Esophagus muscularis mucosa (tissue), 4 donors: Measurements from ENCODE around the gene ZNF768. TPM values are rescaled to one million over a fixed set of nuclear protein-coding genes. Genes with fewer than 3 reads are reported as not detected.

ENCODE experiments used
- DNase-seq: peaks from one replicate; pipeline ENCODE4 v3.0.0-alpha.2; 2017; ENCODE audit errors: extremely low spot score
- H3K27ac ChIP-seq, 4 donors: fragments of 200-600 bp; sonication (generic); replicated peaks in 1 of 4; 1 replicate in 3 of 4; 2 replicates in 1 of 4; pipeline ENCODE4 v1.5.1; 2016 to 2019; ENCODE audit warnings: mild to moderate bottlenecking in 1 of 4
- H3K27me3 ChIP-seq, 4 donors: fragments of 200-600 bp; sonication (generic); one replicate each; pipeline versions ENCODE4 v1.5.1 to v1.6.0; 2016 to 2019
- H3K36me3 ChIP-seq, 4 donors: fragments of 200-600 bp; sonication (generic); one replicate each; pipeline ENCODE4 v1.5.1; 2016 to 2019
- H3K4me1 ChIP-seq, 4 donors: fragments of 200-600 bp; sonication (generic); one replicate each; pipeline ENCODE4 v1.5.1; 2016 to 2019
- H3K4me3 ChIP-seq, 4 donors: fragments of 200-600 bp; sonication (generic); 1 replicate in 2 of 4; 2 replicates in 2 of 4; pipeline ENCODE4 v1.5.1; 2016 to 2019; ENCODE audit warnings: mild to moderate bottlenecking in 4 of 4, moderate library complexity in 1 of 4
- H3K9me3 ChIP-seq, 4 donors: fragments of 200-600 bp; sonication (generic); 1 replicate in 3 of 4; 2 replicates in 1 of 4; pipeline ENCODE4 v1.5.1; 2016 to 2019
- CTCF ChIP-seq, 3 experiments: fragments of 200-600 bp in 2 of 3; fragments of 450-650 bp in 1 of 3; sonication (generic) in 2 of 3; IDR thresholded peaks; one replicate each; pipeline ENCODE4 v1.5.1; 2017 to 2019; ENCODE audit warnings: antibody characterized with exemption in 3 of 3, mild to moderate bottlenecking in 2 of 3, moderate library complexity in 1 of 3
- EP300 ChIP-seq: sonication (generic); formaldehyde crosslinking; IDR thresholded peaks from one replicate; pipeline ENCODE4 v1.6.1; 2017; ENCODE audit warnings: antibody characterized with exemption
- POLR2A ChIP-seq: fragments of 450-650 bp; IDR thresholded peaks from one replicate; pipeline ENCODE4 v1.6.1; 2017; ENCODE audit warnings: antibody characterized with exemption, moderate library complexity, mild to moderate bottlenecking, low read depth
- POLR2AphosphoS5 ChIP-seq, 2 donors: sonication (generic); formaldehyde crosslinking; IDR thresholded peaks; one replicate each; pipeline ENCODE4 v1.6.1; 2017; ENCODE audit warnings: antibody characterized with exemption in 2 of 2
- WGBS: methylation state at CpG from one replicate; pipeline ENCODE4 v1.1.5; 2018; 5-methylcytosine and 5-hydroxymethylcytosine counted together
- intact Hi-C: fragments of 100-400 bp; cut with DNase I; formaldehyde crosslinking; loops from one replicate; pipeline ENCODE4 v1.15.1; 2023
- total RNA-seq, 4 donors: library from RNA; depleted of rRNA; stranded (reverse); fragments of >200 nt; gene quantifications; one replicate each; pipeline versions ENCODE4 v1.1.0 to v1.2.1, GENCODE V29; 2016

The ZNF768 gene
- total RNA-seq, 4 donors from 2014 or later, result 46.9 to 91.5 (median 64.0) TPM

DNA sequence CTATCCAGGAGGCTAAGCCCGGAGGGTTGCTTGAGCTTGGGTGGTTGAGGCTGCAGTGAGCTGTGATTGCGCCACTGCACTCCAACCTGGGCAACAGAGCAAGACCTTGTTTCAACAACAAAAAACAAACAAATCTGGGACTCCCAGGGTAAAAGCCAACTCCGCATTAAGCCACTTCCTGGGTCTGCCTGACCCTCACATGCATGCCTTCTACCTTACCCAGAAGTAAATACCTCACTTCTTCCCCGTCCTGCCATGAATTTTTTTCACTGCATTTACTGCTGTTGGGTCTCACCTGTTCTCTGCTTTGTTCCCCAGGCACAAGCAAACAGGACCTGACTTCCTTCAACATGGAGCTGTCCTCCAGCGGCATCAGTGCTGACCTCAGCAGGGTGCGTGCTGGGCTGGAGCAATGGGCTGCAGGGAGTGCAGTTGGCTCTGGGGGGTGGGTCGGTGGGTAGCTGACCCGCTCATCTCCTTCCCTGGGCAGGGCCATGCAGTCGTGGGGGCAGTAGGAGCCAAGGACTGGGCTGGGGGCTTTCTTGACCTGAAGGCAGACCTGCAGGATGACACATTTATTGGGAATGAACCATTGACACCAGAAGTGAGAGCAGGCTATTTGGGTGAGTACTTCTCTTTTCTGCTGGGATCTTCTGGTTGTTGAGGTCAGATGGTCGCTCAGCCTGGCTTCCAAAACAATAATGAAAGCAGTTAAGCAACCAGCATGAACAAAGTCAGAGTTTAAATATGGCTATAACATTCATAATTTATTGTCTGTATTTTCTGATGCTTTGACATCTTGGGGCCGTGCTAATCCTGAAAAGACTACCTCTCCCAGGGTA is 37.4 kb downstream of the ZNF768 start:
- 61% methylated on average over 11 of the region's 11 CpGs for WGBS
- intact Hi-C loops, result loop anchor here (10.0 kb wide), 1 partner anchor 344 kb away; no protein-coding TSS in a partner anchor

DNA sequence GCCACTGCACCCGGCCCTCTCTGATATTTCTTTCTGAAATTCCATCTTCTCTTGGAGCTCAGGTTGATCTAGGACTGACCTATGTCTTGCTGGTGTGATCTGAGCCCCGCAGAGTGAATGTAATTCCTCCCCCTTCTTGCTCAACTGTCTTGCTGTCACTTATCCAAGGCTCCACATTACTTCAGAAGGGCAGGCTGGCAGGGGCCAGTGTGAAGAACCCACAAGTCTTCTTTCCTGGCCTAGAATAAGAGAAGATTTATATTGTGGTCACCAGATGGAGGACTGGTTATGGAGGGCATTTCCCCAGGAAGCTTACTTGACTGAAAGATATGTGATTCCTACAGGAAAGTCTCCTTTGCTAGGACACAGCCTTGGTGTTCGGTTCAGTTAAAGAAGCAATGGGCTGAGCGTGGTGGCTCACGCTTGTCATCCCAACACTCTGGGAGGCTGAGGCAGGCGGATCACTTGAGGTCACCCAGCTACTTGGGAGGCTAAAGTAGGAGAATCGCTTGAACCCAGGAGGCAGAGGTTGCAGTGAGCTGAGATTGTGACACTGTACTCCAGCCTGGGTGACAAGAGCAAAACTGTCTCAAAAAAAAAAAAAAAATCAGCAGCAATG is 40.4 kb downstream of the ZNF768 start:
- H3K9me3 ChIP-seq, result no peaks in the 10 kb centered on the region
- intact Hi-C loops, result loop anchor here (10.0 kb wide), 1 partner anchor 341 kb away; no protein-coding TSS in a partner anchor
- peaks cover 0 to 4% (median 0%) of the 10 kb centered on the region in 4 donors for H3K4me1 ChIP-seq
- no peak for TF ChIP-seq CTCF (IDR thresholded peaks at IDR 0.05)
- TF ChIP-seq EP300, result no peak
- TF ChIP-seq POLR2AphosphoS5 (IDR thresholded peaks at IDR 0.05), result no peak
- TF ChIP-seq POLR2A, result no peak
- no peak for DNase-seq
- no peaks in the 10 kb centered on the region for H3K36me3 ChIP-seq
- WGBS, result 91% methylated on average over 7 of the region's 7 CpGs
- H3K27me3 ChIP-seq, result peaks cover 0 to 6% (median 0%) of the 10 kb centered on the region in 4 donors
- H3K27ac ChIP-seq, result no peak overlapping the region
- H3K4me3 ChIP-seq, result no peak overlapping the region

More for the DNA sequence above, 37.4 kb downstream of the ZNF768 start:
- DNase-seq, result no peak
- TF ChIP-seq CTCF (IDR thresholded peaks at IDR 0.05) (no peak), POLR2AphosphoS5 (IDR thresholded peaks at IDR 0.05) (no peak), EP300 (no peak), POLR2A (no peak)
- Histone ChIP-seq H3K36me3 (no peaks in the 10 kb centered on the region), H3K27ac (no peak overlapping the region), H3K4me1 (peaks cover 0 to 4% (median 0%) of the 10 kb centered on the region in 4 donors), H3K4me3 (no peak overlapping the region), H3K27me3 (peaks cover 0 to 6% (median 0%) of the 10 kb centered on the region in 4 donors), H3K9me3 (no peaks in the 10 kb centered on the region)

- no peaks in the 10 kb centered on the region for H3K9me3 ChIP-seq
- H3K27me3 ChIP-seq, result peaks cover 0 to 6% (median 0%) of the 10 kb centered on the region in 4 donors
- H3K36me3 ChIP-seq, result no peaks in the 10 kb centered on the region
- DNase-seq, result no peak
- intact Hi-C loops, result loop anchor here (10.0 kb wide), 1 partner anchor 340 kb away; no protein-coding TSS in a partner anchor
- no peak overlapping the region for H3K27ac ChIP-seq
- TF ChIP-seq POLR2AphosphoS5 (IDR thresholded peaks at IDR 0.05) (no peak), EP300 (no peak), POLR2A (no peak), CTCF (IDR thresholded peaks at IDR 0.05) (no peak)
- no peak overlapping the region for H3K4me3 ChIP-seq
- H3K4me1 ChIP-seq, result peaks cover 0 to 4% (median 0%) of the 10 kb centered on the region in 4 donors
Observed at GRCh38 chr16:30484887-30485286, 41.5 kb downstream of the ZNF768 start.

GRCh38 chr16:30482366-30482765 is 44.0 kb downstream of the ZNF768 start:
- no peaks in the 10 kb centered on the region for H3K9me3 ChIP-seq
- intact Hi-C loops, result loop anchor here (10.0 kb wide), 1 partner anchor 338 kb away; no protein-coding TSS in a partner anchor
- H3K27me3 ChIP-seq, result peaks cover 0 to under 1% (median 0%) of the 10 kb centered on the region in 4 donors
- H3K36me3 ChIP-seq, result no peaks in the 10 kb centered on the region
- no peak for DNase-seq
- no peak for TF ChIP-seq POLR2AphosphoS5 (IDR thresholded peaks at IDR 0.05)
- TF ChIP-seq POLR2A, result no peak
- no peak for TF ChIP-seq CTCF (IDR thresholded peaks at IDR 0.05)
- TF ChIP-seq EP300, result no peak
- WGBS, result 82% methylated on average over 3 of the region's 3 CpGs
- H3K4me3 ChIP-seq, result no peak overlapping the region
- no peak overlapping the region for H3K27ac ChIP-seq
- H3K4me1 ChIP-seq, result peaks cover 0 to 4% (median 0%) of the 10 kb centered on the region in 4 donors
